Endothelial cell of hepatic sinusoid (primary cell): ENCODE results near the gene CDKN2AIP.

ENCODE experiments used
- in situ Hi-C: cut with HindIII; loops from 2 replicates; pipeline ENCODE4 v1.10.0; 2017; ENCODE audit warnings: low sequenced_read_pairs

The CDKN2AIP gene

DNA sequence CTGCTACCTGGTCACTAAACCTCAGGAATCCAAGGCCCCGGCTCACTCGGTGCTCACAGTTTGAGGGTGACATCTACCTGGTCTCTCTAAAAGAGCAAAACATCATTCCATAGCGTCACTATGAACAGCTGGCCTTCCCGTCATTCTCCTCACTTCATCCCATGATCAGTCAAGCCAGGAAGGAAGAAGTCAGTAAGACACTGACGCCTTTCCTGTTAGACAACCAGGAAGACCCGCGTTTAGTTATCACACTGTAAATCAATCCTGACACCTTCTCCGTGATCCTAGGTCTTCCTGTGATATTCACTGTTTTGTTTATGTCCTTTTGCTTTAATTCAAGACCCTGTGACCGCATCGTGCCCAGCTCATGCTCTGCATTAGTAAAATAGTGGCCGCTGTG is 31.6 kb upstream of the CDKN2AIP start:
- in situ Hi-C loops: no loop called here

DNA sequence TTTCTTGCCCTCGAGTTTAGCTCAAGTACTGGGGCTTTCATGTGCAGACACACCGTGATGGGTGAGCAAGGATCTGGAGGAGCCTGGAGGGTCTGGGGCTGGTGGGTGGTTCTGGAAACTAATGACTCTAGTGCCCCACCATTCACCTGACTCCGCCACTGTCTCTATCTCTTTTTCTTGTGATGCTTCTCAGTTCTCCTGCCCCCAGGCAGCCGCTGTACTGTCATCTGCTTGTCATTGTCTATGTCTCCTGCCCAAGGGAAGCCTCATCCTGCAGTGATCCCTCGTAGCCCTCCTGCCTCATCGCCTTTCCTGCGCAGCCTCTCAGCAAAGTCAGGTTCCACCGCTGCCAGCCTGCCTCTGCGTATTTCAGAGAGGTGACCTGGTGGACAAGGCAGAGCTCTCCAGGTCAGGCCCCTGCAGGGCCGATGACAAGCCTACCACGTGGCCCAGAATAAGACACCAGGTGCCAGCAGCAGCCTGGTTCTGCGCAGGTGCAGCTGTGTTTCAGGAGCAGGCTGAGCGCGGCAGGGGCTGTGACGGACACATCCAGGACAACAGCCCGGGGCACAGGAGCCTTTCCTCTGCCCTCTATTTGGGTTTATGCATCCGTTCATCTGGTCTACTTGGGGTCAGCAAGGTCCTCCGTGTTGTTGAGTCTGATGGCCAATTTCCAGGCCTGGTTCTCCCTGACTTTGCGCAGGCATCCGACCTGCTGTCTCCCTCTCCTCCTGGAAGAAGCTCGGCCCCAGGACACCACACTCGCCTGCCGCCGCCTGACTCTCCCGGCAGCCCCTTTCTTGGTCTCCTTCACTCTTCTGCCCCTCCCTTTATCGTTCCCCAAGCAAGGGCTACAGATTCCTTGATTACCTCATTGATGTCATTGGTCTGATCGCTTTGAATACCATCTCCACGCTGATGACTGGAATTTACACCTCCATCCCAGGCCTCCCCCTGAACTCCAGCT is 30.9 kb upstream of the CDKN2AIP start:
- in situ Hi-C loops: no loop called here

DNA sequence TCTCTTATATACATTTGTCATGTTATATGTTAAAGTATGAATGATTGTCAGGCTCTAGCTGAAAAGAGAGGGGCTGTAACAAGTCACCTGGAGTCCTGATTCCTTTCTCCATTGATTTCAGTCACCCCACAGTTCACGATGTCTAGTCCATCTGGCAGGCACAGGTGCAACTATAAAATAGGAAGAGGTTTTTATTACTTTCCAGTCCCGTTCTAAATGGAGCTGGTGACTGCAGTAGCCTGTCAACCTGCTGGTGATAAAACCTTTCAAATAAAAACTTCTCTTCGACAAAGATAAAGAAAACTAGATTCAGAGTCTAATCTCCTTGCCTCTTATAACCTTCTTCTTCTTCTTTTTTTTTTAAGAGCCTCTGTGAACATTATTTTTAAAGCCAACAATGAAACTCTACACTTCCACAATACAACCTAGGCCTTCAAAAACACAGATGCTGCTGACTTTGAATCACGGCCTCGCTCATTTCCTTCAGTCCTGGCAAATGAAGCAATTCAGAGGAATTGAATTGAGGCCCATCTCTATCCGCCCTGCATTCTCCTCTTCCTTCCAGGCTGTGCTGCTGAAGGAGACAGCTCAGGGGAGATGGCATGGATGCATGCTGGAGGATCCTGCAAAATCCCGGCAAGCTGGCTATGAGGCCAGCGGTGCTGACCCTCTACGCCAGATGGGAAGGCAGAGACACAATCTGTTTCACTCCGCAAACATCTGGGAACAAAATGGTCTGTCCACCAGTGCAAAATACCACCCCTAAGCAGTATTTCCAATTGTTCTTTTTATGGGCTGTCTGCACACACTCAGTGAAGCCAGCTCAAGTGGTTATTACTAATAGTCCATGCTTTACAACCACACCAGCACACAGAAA is 27.3 kb upstream of the CDKN2AIP start:
- in situ Hi-C loops: no loop called here

GRCh38 chr4:183422962-183423631 is 21.3 kb upstream of the CDKN2AIP start:
- in situ Hi-C loops: no loop called here

DNA sequence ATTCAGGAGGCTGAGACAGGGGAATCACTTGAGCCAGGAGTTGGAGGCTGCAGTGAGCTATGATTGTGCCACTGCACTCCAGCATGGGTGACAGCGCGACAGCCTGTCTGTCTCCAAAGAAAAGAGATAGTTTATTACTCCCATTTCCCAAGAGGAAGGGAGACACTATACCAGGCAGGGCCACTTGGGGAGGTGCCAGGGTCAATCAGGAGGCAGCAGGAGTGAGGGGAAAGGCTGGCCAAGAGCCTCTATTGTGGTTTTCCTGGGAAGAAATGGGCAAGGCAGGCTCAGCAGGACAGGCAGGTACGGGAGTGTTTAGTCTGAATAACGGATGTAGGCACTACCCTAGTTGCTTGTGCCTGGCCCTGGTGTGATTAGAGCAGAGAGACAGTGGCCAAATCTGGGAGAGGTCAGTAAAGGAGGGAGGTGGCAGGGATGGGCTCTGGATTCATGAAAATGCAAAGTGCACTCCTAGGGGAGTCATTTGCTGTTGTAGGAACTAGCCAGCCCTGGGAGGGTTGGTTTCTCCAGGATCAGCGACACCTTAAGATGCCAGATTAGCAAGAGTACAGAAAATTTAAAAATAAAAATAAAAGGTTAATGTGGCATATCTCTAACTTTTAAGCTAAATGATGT is 20.2 kb upstream of the CDKN2AIP start:
- in situ Hi-C loops: no loop called here

DNA sequence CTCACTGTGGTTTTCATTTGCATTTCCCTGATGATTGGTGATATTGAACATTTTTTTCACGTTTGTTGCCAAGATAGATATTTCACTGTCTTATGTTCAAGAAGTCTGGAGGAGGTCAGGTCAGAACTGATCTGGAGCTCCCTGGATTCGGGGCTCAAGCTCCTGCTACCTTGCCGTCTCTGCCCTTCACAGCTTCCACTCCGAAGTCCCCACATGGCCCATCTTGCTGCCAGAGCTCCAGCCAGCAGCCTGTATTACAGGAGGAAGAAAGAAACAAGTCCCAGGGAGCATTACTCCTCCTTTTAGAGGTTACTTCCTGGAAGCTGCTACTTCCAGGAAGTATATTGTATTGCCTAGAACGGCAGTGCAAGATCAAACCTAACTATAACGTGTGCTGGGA is 17.9 kb upstream of the CDKN2AIP start:
- in situ Hi-C loops: no loop called here

DNA sequence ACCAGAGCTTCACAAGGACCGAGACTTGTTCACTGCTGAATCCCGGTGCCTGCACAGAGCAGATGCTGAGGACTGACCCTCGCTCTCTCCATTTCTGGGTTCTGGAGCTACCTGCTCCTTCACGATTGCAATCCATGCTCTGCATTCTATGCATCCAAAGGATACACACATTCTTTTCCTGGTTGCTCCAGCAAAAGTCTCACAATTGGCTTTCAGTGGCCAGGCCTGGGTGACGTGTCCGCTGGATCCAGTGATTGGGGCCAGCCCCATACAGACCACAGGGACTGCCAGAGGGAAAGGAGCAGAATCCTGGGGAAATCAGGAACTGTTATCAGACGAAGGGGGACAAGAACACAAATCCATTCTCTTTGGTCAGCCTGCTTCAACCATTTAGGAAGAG is 14.9 kb upstream of the CDKN2AIP start:
- in situ Hi-C loops: no loop called here

DNA sequence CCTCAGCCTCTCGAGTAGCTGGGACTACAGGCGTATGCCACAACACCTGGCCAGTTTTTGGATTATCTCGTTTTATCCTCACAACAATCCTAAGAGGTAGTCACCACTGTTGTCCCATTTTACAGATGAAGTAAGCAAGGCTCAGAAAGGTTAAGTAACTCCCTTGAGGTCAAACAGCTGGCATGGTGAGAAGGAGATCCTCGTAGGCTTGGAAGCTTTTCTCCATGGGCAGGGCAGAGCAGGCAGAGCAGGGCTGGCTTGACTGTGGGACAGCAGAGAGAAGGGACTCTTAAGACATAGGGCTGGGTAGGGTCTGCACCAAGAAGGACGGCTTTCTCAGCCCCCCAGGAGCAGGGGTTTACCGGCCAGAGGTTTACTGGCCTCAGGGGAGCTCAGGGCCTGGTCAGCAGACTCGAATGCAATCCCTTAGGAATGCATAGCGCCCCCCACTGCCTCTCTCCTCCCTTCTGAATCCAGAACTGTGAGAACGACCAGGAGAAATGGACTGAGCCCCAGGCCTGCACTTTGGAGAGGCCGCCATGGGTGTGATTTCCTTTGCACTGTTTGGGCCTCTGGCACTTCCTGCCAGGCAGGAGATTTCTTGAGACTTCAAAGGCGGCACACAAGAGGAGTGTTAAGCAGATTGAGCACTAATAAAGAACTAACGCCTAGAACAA is 14.0 kb upstream of the CDKN2AIP start:
- in situ Hi-C loops: loop anchor here (5.0 kb wide), 1 partner anchor 43 kb away; no protein-coding TSS in a partner anchor

DNA sequence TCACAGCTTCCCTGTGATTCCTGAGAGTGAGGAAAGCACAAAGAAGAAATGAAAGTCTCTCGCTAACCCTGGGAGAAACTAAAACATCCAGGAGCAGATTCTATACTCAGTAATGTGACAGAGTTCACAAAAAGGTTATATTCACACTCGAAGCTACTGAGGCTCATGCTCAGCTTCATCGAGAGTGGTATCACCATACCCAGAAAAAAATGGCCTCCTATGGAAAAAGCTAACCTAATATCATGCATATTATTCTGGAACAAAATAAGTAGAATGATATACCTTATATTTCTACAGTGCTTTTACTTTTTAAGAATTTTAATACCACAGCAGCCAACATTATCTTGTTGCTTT is 13.5 kb upstream of the CDKN2AIP start:
- in situ Hi-C loops: loop anchor here (5.0 kb wide), 1 partner anchor 44 kb away; no protein-coding TSS in a partner anchor

DNA sequence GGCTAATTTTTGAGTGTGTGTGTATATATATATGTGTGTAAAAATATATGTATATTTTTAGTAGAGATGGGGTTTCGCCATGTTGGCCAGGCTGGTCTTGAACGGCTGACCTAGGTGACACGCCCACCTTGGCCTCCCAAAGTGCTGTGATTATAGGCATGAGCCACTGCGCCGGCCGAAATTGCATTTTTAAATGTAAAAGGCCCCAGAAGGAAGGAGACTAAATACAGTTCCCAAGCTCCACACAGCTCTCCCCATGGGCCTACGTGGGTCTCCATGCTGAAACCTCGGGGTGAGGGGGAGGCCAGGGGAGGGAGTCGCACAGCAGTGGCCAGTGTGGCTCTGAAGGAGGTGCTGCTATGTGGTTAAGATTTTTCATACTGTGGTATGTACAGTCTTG is 12.8 kb upstream of the CDKN2AIP start:
- in situ Hi-C loops: loop anchor here (5.0 kb wide), 1 partner anchor 44 kb away; no protein-coding TSS in a partner anchor

- in situ Hi-C loops: loop anchor here (5.0 kb wide), 1 partner anchor 46 kb away; no protein-coding TSS in a partner anchor
Measured at GRCh38 chr4:183433183-183433582, 11.3 kb upstream of the CDKN2AIP start.

- in situ Hi-C loops: loop anchor here (5.0 kb wide), 1 partner anchor 47 kb away; no protein-coding TSS in a partner anchor
Measured at GRCh38 chr4:183434264-183434663, 10.2 kb upstream of the CDKN2AIP start.

DNA sequence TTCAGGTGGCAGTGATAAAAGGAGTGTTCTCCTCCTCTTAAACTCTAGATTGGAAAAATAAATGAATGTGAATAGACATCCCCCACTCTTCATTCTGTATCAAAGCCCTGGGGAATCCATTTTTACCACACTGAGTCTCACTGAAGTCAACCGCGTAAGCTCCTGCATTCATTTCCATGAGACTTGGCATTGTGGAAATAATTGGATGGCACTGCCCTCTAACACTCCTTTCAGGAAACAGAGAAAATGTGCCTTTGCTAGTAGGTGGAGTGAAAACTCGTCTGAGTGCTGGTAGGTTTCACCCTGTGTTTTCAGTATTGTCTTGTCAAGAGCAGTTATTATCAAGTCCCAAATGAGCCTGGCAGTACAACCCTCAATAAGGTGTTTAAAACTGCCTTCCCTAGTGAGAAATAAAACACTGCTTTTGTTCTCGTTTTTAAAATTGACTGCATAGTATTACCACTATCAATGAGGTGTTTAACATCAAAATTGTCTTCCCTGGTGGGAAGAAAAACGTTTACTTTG is 9.7 kb upstream of the CDKN2AIP start:
- in situ Hi-C loops: loop anchor here (5.0 kb wide), 1 partner anchor 47 kb away; no protein-coding TSS in a partner anchor

- in situ Hi-C loops: no loop called here
Measured at GRCh38 chr4:183435803-183436202, 8.6 kb upstream of the CDKN2AIP start.

DNA sequence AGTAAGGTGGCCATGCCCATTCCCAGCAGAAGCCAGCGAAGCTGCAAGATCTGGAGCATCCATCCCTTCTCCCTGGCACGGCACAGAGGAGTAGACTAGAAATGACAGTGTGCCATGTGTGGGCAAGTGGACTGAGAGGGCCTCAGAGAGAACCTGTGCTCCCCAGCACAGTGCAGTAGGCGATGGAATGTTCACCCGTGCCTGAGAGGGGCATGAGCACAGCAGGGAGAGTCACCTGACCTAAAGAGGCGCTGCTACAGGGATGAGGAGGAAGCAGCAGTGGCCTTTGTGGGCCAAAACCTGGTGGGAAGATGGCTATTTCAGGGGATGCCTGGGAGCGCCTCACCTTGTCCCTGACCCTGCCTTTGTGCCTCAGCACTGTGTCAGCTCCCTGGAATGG is 8.0 kb upstream of the CDKN2AIP start:
- in situ Hi-C loops: no loop called here

DNA sequence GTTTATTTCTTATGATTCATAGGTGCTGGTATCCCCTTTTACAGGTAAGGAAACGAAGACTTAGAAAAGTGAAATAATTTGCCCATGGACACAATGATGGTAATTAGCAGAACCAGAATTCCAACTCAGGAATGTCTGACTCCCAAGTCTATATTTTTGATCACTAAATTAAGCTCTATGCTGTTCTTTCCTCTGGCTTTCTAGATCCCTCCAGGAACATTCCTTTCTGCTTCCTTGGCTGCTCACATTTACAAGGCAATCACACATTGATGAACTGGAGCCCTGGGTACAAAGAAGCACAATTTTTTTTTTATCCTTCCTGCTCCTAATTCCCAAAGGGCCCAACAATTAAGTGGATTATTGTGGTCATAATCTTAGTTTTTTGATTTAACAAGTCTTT is 7.0 kb upstream of the CDKN2AIP start:
- in situ Hi-C loops: no loop called here

DNA sequence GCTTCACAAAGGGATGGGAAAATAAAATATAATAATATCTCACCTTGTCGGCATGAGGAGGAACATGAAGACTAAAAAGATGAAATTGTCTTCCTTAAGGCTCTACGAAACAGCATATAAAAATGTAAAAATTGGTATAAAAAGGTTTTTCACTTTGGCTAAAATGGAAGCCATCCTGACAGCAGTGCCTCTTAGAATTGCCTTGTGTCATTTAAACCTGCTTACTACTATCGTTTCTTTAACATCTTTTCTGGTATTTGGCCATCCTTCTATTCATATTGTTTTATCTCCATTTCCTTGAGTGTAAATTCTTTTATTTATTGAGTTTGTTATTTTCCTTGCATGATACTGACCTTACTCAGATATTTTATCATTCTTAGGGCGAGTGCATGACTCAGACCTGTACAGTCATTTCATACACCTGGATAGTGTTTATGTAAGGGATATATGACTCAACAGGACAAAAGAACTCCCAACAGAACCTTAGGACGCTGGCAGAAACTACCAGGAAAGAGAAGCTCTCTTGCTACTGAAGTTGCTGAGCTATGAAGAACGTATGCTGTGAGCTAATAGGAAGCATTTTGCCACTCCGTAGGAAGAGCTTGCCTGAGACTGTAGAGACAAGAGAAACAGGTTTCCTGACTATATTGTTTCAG is 5.8 kb upstream of the CDKN2AIP start:
- in situ Hi-C loops: no loop called here

- in situ Hi-C loops: loop anchor here (5.0 kb wide), 1 partner anchor 71 kb away; no protein-coding TSS in a partner anchor
Measured at GRCh38 chr4:183441276-183441675, 3.2 kb upstream of the CDKN2AIP start.

DNA sequence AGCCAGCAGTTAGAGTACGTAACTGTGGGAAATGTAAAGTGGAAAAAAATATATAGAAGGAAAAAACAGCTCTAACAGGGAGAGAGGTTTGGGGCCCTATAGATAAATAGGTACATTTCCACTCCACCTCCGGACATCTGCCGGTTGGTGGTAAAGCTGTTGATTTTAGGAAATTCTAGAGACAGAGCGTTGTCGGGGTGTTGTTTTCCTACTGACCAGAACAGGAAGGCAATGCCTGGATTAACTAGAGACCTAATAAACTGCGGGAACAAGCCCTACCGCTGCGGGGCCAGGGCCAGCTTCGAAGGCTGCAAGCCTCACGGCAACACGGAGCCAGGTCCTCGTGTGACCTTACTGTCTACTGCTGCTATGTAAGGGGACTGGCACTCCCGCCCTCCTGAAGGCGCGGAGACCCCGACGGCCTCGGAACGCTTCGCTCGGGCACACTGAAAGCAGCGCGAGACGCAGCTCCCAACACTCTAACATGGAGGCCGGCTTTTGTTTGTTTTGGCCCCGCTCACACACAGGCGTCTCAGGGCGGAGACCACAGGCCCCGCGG is 702 bp upstream of the CDKN2AIP start:
- in situ Hi-C loops: loop anchor here (5.0 kb wide), 1 partner anchor 69 kb away; no protein-coding TSS in a partner anchor
